Vagina (tissue), 2 donors: ENCODE data around the gene CSRNP3. TPM values are rescaled to one million over a fixed set of nuclear protein-coding genes. Genes with fewer than 3 reads are reported as not detected.

Experiments
- DNase-seq, 2 donors: peaks; one replicate each; pipeline ENCODE4 v3.0.0-alpha.2; 2017; ENCODE audit errors: extremely low spot score in 2 of 2
- H3K27ac ChIP-seq: fragments of 200-600 bp; sonication (generic); one replicate; pipeline ENCODE4 v1.5.1; 2019
- H3K27me3 ChIP-seq: fragments of 200-600 bp; sonication (generic); one replicate; pipeline ENCODE4 v1.5.1; 2019
- H3K36me3 ChIP-seq, 2 donors: fragments of 200-600 bp; sonication (generic); one replicate each; pipeline ENCODE4 v1.5.1; 2017 to 2019
- H3K4me1 ChIP-seq: fragments of 200-600 bp; sonication (generic); one replicate; pipeline ENCODE4 v1.5.1; 2019
- H3K4me3 ChIP-seq, 2 donors: fragments of 200-600 bp; sonication (generic); 1 replicate in 1 of 2; 2 replicates in 1 of 2; pipeline ENCODE4 v1.5.1; 2016 to 2019
- H3K9me3 ChIP-seq: fragments of 200-600 bp; sonication (generic); one replicate; pipeline ENCODE4 v1.5.1; 2019
- POLR2A ChIP-seq, 2 donors: fragments of 450-650 bp; IDR thresholded peaks; one replicate each; pipeline ENCODE4 v1.6.1; 2017; ENCODE audit warnings: antibody characterized with exemption in 2 of 2, mild to moderate bottlenecking in 2 of 2, moderate library complexity in 2 of 2
- POLR2AphosphoS5 ChIP-seq, 2 donors: sonication (generic); formaldehyde crosslinking; IDR thresholded peaks; one replicate each; pipeline ENCODE4 v1.9.0; 2017; ENCODE audit warnings: antibody characterized with exemption in 2 of 2, mild to moderate bottlenecking in 2 of 2, low read depth in 1 of 2; ENCODE audit not compliant: insufficient read depth in 1 of 2
- intact Hi-C: fragments of 100-400 bp; cut with DNase I; formaldehyde crosslinking; loops from one replicate; pipeline ENCODE4 v1.15.1; 2023
- total RNA-seq: library from RNA; depleted of rRNA; stranded (reverse); fragments of >200 nt; gene quantifications from one replicate; pipeline ENCODE4 v1.2.3, GENCODE V29; 2016
- TF ChIP-seq, protein P1 (sequence below), 3 experiments: fragments of 450-650 bp in 2 of 3; fragments of 200-600 bp in 1 of 3; sonication (generic) in 1 of 3; IDR thresholded peaks; one replicate each; pipeline ENCODE4 v1.5.1; 2017 to 2019; ENCODE audit warnings: antibody characterized with exemption in 3 of 3, mild to moderate bottlenecking in 2 of 3, moderate library complexity in 2 of 3

The CSRNP3 gene
- total RNA-seq, 1 donor from 2014 or later, result 2.7 TPM

DNA sequence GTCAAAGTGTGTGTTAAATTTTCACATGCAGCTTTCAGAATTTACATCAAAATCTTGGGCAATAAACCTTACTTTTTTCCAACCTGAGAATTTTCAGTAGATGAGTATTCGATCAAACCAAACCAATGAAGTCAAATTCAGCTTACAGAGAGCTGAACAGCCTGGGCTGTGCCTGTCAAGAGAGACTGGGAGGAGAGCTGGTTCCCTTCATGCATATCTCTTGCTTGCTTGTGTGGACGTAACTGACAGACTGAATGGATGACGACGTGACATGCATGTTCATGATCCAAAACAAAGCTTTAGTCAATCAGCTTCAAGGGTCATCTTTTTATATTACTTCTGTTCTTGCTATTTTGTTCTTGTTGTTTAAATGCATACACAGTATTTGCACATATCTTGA is 179.3 kb downstream of the CSRNP3 start:
- no peaks in the 10 kb centered on the region for H3K36me3 ChIP-seq
- no peak for DNase-seq
- H3K27me3 ChIP-seq, result no peaks in the 10 kb centered on the region
- no peak overlapping the region for H3K4me3 ChIP-seq
- H3K9me3 ChIP-seq, result no peaks in the 10 kb centered on the region
- no peak overlapping the region for H3K27ac ChIP-seq
- TF ChIP-seq, protein P1, sequence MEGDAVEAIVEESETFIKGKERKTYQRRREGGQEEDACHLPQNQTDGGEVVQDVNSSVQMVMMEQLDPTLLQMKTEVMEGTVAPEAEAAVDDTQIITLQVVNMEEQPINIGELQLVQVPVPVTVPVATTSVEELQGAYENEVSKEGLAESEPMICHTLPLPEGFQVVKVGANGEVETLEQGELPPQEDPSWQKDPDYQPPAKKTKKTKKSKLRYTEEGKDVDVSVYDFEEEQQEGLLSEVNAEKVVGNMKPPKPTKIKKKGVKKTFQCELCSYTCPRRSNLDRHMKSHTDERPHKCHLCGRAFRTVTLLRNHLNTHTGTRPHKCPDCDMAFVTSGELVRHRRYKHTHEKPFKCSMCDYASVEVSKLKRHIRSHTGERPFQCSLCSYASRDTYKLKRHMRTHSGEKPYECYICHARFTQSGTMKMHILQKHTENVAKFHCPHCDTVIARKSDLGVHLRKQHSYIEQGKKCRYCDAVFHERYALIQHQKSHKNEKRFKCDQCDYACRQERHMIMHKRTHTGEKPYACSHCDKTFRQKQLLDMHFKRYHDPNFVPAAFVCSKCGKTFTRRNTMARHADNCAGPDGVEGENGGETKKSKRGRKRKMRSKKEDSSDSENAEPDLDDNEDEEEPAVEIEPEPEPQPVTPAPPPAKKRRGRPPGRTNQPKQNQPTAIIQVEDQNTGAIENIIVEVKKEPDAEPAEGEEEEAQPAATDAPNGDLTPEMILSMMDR (IDR thresholded peaks at IDR 0.05), result no peak
- TF ChIP-seq POLR2AphosphoS5 (IDR thresholded peaks at IDR 0.05; ENCODE audit: insufficient read depth in 1 of 2, low read depth in 1 of 2), result no peak
- TF ChIP-seq POLR2A (IDR thresholded peaks at IDR 0.05), result no peak
- intact Hi-C loops, result no loop called here
- H3K4me1 ChIP-seq, result no peaks in the 10 kb centered on the region

DNA sequence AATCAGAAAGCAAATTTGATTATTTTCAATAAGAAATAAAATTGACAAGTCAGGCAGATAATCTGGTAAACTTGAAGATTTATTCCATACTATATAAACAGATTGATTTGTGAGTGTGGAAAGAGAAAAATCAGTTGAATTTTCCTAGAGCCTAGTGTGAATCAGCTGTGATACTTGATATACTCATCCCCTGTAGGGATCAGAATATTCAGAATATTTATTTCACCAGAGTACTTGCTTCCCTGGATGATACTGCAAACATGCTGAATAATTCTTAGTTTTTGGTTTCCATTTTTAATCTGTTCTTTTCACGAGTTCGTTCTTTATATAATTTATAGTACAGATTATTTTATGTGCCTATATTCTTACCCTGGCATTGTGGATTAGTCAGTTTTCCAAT is 181.7 kb downstream of the CSRNP3 start:
- Histone ChIP-seq H3K9me3 (no peaks in the 10 kb centered on the region), H3K36me3 (no peaks in the 10 kb centered on the region), H3K27ac (no peak overlapping the region), H3K4me3 (no peak overlapping the region), H3K27me3 (no peaks in the 10 kb centered on the region), H3K4me1 (peaks cover 4% of the 10 kb centered on the region)
- no peak for DNase-seq
- TF ChIP-seq POLR2AphosphoS5 (IDR thresholded peaks at IDR 0.05; ENCODE audit: insufficient read depth in 1 of 2, low read depth in 1 of 2), result no peak
- TF ChIP-seq, protein P1 (IDR thresholded peaks at IDR 0.05), result no peak
- no peak for TF ChIP-seq POLR2A (IDR thresholded peaks at IDR 0.05)
- intact Hi-C loops, result no loop called here

- H3K27ac ChIP-seq, result peak overlapping the region; percentile 48
- H3K36me3 ChIP-seq, result peaks cover 0 to 6% of the 10 kb centered on the region in 2 donors
- DNase-seq, result no peak
- H3K27me3 ChIP-seq, result no peaks in the 10 kb centered on the region
- intact Hi-C loops, result no loop called here
- no peaks in the 10 kb centered on the region for H3K9me3 ChIP-seq
- peak overlapping the region; percentile 10 to 15 for H3K4me3 ChIP-seq
- H3K4me1 ChIP-seq, result peaks cover 7% of the 10 kb centered on the region
- TF ChIP-seq POLR2AphosphoS5 (IDR thresholded peaks at IDR 0.05; ENCODE audit: insufficient read depth in 1 of 2, low read depth in 1 of 2), result no peak
- TF ChIP-seq, protein P1 (IDR thresholded peaks at IDR 0.05), result no peak
- no peak for TF ChIP-seq POLR2A (IDR thresholded peaks at IDR 0.05)
Observed at GRCh38 chr2:165655661-165656060, 186.2 kb downstream of the CSRNP3 start.

GRCh38 chr2:165660361-165660760 is 190.9 kb downstream of the CSRNP3 start:
- Histone ChIP-seq H3K27me3 (no peaks in the 10 kb centered on the region), H3K36me3 (peaks cover 0 to 6% of the 10 kb centered on the region in 2 donors), H3K4me1 (peaks cover 7% of the 10 kb centered on the region), H3K27ac (no peak overlapping the region), H3K9me3 (no peaks in the 10 kb centered on the region), H3K4me3 (no peak overlapping the region)
- TF ChIP-seq POLR2AphosphoS5 (IDR thresholded peaks at IDR 0.05; ENCODE audit: insufficient read depth in 1 of 2, low read depth in 1 of 2), result no peak
- no peak for TF ChIP-seq POLR2A (IDR thresholded peaks at IDR 0.05)
- TF ChIP-seq, protein P1 (IDR thresholded peaks at IDR 0.05), result no peak
- no peak for DNase-seq
- intact Hi-C loops, result no loop called here

- H3K27me3 ChIP-seq, result no peaks in the 10 kb centered on the region
- DNase-seq, result no peak
- no peak for TF ChIP-seq POLR2AphosphoS5 (IDR thresholded peaks at IDR 0.05; ENCODE audit: insufficient read depth in 1 of 2, low read depth in 1 of 2)
- H3K9me3 ChIP-seq, result no peaks in the 10 kb centered on the region
- no peaks in the 10 kb centered on the region for H3K4me1 ChIP-seq
- no peak overlapping the region for H3K27ac ChIP-seq
- H3K36me3 ChIP-seq, result peaks cover 0 to 6% of the 10 kb centered on the region in 2 donors
- H3K4me3 ChIP-seq, result no peak overlapping the region
- intact Hi-C loops, result no loop called here
Observed at GRCh38 chr2:165662720-165663119, 193.2 kb downstream of the CSRNP3 start.
